GM12801 (cell line): ENCODE measurements around the gene RSRC1.

ENCODE experiments used
- TF ChIP-seq, protein P1 (sequence below): IDR thresholded peaks from one replicate; pipeline ENCODE4 v1.5.1; 2011; ENCODE audit warnings: control low read depth; ENCODE audit not compliant: insufficient read length; ENCODE audit errors: extremely low read depth

Gene RSRC1

DNA sequence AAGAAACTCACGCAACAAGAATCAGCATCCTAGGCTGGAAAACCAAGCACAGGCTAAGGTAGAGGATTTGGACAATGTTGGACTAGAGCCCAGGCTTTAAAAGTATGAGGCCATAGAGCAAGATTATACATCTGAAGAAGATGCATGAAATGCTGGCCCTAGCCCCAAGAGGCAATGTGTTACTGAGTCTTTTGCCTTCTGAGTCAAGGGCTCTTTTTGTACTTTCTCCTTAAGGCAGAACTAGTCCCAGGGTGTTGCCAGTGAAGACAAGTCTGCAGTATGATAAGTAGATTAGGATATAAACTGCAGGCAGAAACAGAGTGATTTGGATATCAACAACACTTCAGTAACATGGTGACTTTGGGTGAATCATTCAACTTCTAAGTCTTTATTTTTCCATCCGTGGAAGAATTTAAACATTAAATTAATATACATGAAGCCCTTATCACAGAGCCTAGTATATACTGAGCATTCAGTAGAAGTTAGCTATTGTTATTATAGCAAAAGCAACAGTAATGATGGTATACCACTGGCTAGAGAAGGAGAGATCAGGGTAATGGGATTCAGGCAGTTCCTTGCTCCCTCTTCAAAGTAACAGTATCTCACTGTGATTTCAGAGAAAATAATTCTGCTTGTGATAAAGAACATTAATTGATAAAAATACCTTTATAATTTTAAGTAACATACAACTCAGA is 361.2 kb downstream of the RSRC1 start:
- TF ChIP-seq, protein P1, sequence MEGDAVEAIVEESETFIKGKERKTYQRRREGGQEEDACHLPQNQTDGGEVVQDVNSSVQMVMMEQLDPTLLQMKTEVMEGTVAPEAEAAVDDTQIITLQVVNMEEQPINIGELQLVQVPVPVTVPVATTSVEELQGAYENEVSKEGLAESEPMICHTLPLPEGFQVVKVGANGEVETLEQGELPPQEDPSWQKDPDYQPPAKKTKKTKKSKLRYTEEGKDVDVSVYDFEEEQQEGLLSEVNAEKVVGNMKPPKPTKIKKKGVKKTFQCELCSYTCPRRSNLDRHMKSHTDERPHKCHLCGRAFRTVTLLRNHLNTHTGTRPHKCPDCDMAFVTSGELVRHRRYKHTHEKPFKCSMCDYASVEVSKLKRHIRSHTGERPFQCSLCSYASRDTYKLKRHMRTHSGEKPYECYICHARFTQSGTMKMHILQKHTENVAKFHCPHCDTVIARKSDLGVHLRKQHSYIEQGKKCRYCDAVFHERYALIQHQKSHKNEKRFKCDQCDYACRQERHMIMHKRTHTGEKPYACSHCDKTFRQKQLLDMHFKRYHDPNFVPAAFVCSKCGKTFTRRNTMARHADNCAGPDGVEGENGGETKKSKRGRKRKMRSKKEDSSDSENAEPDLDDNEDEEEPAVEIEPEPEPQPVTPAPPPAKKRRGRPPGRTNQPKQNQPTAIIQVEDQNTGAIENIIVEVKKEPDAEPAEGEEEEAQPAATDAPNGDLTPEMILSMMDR: no peak

DNA sequence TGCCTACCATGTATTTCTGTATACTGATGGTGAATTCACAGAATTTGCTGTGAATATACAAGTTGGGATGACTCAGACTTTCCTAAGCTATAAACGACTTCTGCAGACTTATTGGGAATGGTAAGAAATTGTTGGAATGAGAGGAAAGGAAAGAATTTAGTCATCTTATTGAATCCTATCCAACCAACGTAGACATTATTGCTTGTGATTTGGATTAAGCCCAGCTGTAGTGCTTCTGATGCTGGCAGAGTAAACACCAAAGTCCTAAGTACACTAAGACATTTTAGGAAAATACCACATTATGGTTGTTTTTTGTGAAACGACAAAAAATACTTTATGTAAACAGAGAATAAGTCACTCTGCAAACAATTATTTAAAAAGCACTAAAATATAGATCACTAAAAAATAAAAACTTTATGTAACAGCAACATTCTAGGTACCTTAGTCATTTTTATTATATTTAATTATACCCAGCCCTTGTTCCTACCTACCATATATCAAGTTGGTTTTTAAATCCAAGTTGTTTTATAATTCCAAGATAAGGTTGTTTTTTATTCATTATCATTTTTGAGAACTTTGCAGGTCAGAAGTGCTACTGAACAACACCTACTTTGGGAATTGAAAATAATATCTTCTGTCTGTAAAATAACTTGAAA is 361.9 kb downstream of the RSRC1 start:
- TF ChIP-seq, protein P1: no peak

DNA sequence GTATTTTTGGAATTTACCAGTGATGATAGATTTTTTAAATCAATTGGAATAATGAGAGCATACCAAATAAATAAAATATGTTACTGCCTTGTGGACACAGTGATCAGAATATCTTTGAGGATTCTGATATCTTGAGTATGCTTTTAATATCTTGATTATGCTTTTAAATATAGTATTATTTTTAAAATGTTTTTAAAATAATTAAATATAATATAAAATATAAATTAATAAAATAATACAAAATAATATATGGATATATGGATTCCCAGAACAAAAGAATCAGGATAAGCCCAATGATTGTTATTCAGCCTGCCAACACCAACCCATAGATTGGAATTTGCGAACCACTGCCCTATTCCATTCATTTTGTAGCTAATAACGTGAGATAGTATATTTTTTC is 369.2 kb downstream of the RSRC1 start:
- TF ChIP-seq, protein P1: no peak

DNA sequence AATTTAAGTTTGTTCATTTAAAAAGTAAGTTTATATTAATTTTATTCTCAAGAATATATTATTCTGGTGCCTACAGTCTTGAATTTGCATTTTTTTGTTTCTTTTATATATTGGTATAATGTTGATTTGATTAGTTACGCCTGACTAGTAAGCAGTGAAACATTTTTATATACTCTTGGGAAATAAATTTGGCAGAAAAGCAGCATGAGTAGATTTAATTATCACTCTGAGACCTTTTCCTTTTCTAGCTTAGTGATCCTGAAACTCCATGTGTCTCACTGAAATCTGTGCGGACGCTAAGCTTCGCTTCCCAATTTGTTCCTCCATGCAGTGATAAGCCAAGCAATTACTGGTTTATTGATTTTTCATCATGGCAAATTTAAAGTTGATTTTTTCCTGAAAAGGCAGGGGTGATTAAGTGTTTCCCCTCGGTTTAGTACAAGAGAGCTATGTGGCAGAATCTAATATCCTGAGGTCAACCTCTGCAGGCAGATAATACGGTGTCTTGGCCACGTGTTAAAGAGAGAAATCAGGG is 373.9 kb downstream of the RSRC1 start:
- TF ChIP-seq, protein P1: no peak

DNA sequence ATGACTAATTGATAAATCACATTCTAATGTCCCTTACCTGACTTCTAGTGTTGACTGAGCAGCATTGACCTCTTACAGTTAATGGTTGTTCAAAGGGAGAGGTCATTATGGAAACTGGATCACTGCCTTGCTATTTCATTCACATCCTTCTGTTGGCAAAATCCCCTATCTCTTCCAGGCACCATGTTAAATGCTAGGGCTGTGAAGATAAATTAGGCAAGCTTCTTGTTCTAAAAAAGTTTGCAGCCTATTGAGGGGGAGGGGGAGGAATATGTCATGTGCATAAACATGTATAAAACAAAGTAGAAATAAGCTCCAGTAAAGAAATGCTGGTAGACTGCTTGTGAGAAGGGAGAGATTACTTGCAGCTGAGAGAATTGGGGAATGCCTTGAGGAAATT is 376.3 kb downstream of the RSRC1 start:
- TF ChIP-seq, protein P1: no peak

DNA sequence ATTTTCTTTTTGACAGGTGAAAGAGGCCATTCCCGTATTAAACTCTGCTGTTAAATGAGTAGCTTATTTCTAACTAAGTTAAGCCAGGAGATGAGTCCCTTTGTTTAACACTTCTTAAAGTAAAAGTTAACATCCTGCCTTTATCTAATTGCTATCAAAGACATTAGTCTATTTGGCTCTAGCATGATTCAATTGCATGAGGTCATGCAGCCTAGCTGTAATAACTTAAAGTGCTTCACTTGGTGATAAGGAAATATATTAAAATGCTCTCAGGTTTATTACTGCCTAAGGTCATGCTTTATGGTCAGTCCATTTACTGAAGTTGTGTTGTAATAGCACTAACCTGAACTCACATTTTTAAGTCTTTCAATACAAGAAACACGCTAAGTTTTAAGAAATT is 378.8 kb downstream of the RSRC1 start:
- TF ChIP-seq, protein P1: no peak

DNA sequence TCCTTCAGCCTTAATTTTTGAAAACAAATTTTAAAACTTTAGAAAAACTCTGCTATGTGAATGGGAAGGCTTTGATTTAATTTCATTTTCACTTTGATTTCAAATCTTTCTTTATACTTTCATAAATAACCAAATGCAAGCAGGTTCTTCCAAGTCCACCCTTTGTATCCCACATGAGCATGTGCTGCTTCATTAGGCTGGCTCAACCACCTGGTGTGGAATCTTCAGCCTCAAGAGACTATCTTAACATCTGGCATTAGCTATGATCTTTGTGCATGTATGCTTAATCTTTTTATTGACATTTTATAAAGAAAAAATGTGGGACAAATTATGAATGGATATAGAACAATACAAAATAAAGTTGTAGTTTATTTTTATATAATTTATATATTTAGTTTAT is 379.3 kb downstream of the RSRC1 start:
- TF ChIP-seq, protein P1: no peak
